HG03460 (cell line): ENCODE data around the gene ERP27.

Experiments
- ATAC-seq: cut with Tn5 transposase; IDR thresholded peaks from one replicate; pipeline ENCODE4 v1.9.1; 2021; ENCODE audit not compliant: unreplicated experiment

ERP27 gene

DNA sequence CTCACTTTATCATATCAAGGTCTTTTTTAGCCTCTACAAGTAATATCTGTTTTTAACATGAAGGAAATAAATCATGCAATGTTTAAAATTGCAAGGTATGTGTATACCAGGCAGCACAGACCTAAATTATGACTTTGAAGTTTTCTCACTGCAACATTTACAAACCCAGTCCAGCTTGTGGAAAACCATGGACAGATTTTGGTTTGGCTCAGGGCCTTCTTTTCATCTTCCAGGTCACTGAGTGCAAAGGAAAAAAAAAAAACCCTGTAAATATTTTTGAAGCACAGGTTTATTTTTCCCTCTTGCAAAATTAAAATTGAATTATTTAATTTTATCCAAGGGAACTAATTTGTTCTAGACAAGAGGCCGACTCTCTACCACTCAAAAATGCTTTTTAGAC, 66.5 kb downstream of the ERP27 start:
- no peak for ATAC-seq

DNA sequence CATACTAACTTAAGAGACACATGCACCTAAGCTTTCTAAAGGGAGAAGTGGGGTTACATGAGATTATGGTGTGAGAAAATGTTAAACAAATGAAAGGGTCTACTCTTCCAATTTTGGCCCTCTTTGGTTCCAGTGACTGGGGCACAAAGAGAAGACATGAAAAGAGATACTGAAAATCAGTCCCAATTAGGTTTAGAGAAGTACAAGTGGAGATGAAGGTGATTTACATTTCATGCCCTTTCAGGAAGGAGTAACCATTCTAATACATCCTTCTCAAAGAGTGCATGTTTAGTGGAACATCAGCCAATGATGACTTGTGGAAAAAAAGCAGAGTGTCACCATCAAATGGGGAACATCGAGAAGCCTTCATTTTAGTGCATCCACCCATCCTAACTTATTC, 67.1 kb downstream of the ERP27 start:
- ATAC-seq, result no peak

DNA sequence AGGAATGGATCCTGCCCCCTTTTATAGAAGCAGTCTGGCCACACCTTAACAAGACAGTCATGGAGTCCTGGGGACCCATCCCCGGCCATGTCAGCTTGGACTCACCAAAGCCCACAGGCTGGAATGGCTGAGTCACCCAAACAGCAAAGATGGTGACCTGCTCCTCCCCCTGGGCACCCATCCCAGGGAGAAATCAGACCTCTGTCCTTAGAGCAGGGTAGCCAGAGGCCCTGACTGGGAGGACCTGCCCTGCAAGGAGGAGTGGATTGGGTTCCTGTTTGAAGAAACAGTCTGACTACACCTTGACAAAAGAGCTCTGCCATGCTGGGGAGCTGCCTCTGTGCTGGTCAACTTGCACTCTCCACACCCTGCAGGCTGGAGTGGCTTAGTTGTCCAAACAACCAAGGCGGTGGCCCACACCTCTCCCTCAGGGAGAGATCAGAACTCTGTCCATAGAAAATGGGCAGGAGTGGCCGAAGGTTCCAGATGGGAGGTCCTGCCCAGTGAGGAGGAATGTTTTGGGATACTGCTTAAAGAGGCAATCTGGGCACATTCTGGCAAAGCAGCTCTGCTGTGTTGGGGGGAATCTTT, 69.3 kb downstream of the ERP27 start:
- no peak for ATAC-seq
